ENCODE results near the gene VAV3.

- TF ChIP-seq CTCF (optimal IDR thresholded peaks at IDR 0.05 in 1 of 3, IDR thresholded peaks at IDR 0.05 in 1 of 3, conservative IDR thresholded peaks at IDR 0.05 in 1 of 3; ENCODE audit: extremely low read depth in 1 of 3, insufficient read depth in 2 of 3, low read length in 3 of 3) (no peak), EZH2 (IDR thresholded peaks at IDR 0.05; ENCODE audit: low read length) (no peak)
Observed at GRCh38 chr1:107851418-107851817, 113.6 kb downstream of the VAV3 start.
